Tibial artery (tissue), 4 donors: ENCODE data around the gene FNDC3B.

ENCODE experiments used
- DNase-seq, 2 donors: peaks; one replicate each; pipeline ENCODE4 v3.0.0-alpha.2; 2019
- H3K27ac ChIP-seq, 2 donors: fragments of 200-600 bp; sonication (generic) in 1 of 2; 1 replicate in 1 of 2; 2 replicates in 1 of 2; pipeline ENCODE4 v1.5.1; 2018 to 2019; ENCODE audit warnings: mild to moderate bottlenecking in 1 of 2
- H3K27me3 ChIP-seq, 2 donors: fragments of 200-600 bp; sonication (generic) in 1 of 2; one replicate each; pipeline versions ENCODE4 v1.5.1 to v1.6.0; 2016 to 2019
- H3K36me3 ChIP-seq, 3 donors: fragments of 200-600 bp; sonication (generic) in 2 of 3; one replicate each; pipeline ENCODE4 v1.5.1; 2016 to 2019; ENCODE audit warnings: mild to moderate bottlenecking in 2 of 3
- H3K4me1 ChIP-seq, 4 donors: fragments of 200-600 bp; sonication (generic) in 2 of 4; 1 replicate in 3 of 4; 2 replicates in 1 of 4; pipeline ENCODE4 v1.5.1; 2016 to 2019
- H3K4me3 ChIP-seq, 2 donors: fragments of 200-600 bp; sonication (generic) in 1 of 2; 1 replicate in 1 of 2; 2 replicates in 1 of 2; pipeline ENCODE4 v1.5.1; 2018 to 2019; ENCODE audit warnings: mild to moderate bottlenecking in 2 of 2
- H3K9me3 ChIP-seq, 3 donors: fragments of 200-600 bp; sonication (generic) in 1 of 3; one replicate each; pipeline ENCODE4 v1.5.1; 2016 to 2019
- intact Hi-C: fragments of 100-400 bp; cut with DNase I; formaldehyde crosslinking; loops from one replicate; pipeline ENCODE4 v1.15.0; 2023; ENCODE audit warnings: low total_unique reads
- TF ChIP-seq, protein P1 (sequence below), 2 experiments: fragments of 200-600 bp in 1 of 2; fragments of 450-650 bp in 1 of 2; IDR thresholded peaks; one replicate each; pipeline ENCODE4 v1.5.1; 2017 to 2019; ENCODE audit warnings: antibody characterized with exemption in 2 of 2, mild to moderate bottlenecking in 1 of 2, moderate library complexity in 1 of 2

FNDC3B gene

DNA sequence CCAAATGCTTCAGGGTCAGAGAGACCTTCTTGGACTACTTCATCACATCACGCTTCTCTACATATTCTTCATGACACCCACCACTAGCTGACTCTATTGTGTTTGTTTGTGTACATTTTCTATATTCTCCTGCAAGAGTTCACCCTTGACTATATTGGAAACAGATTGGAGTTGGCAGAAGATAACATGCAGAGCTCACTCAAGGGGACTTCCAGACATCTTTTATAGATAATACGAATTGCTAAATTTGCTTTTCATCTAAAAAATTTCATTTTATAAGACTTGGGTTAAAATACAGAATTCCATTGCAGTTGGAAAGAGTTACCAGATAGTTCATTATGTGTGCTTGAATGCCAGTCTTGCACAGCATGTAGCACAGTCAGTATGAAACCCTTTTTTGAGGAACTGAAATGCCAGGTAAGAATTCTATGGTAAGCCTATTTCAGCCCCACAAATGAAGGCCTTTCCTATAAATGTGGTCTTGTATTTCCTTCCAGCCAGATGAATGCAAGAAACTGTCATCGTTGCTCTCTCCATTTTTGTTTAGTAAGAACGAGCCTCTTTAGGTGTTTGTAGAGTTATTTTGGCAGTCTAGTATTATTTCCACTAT, 231.3 kb downstream of the FNDC3B start:
- no peak for DNase-seq
- intact Hi-C loops, result no loop called here
- H3K4me1 ChIP-seq, result peaks cover 0 to 46% (median 4%) of the 10 kb centered on the region in 4 donors

DNA sequence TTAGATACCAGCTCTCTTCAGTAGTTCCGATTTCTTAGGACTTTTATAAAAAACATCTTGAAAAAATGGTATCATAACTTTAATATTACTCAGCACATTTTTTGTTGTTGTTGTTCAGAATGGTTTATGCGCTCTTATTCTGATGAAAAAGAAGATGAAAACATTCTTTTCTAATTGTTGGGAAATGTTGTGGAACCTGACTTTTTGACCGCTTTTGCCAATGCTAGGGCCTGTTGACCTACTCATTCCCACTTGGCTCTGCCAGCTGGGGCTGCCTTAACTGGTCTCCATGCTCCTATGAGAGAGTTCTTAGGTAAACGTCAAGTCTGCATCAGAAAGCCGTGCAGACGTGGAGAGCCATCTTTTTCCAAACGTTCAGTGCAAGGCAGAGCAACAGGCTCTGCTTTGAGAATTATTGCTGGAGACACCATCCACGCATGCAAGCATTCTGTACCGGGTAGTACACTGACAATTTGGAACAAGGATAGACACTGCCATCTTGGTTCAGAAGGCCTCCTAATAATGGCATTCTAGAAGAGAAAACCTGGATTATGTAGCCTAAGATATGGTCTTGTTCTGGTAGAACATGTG, 232.1 kb downstream of the FNDC3B start:
- Histone ChIP-seq H3K27me3 (no peaks in the 10 kb centered on the region), H3K27ac (no peak overlapping the region), H3K4me1 (peaks cover 0 to 47% (median 7%) of the 10 kb centered on the region in 4 donors), H3K9me3 (no peaks in the 10 kb centered on the region), H3K4me3 (no peak overlapping the region), H3K36me3 (peaks cover 0 to 11% (median 0%) of the 10 kb centered on the region in 3 donors)
- intact Hi-C loops, result no loop called here
- DNase-seq, result no peak
- TF ChIP-seq, protein P1, sequence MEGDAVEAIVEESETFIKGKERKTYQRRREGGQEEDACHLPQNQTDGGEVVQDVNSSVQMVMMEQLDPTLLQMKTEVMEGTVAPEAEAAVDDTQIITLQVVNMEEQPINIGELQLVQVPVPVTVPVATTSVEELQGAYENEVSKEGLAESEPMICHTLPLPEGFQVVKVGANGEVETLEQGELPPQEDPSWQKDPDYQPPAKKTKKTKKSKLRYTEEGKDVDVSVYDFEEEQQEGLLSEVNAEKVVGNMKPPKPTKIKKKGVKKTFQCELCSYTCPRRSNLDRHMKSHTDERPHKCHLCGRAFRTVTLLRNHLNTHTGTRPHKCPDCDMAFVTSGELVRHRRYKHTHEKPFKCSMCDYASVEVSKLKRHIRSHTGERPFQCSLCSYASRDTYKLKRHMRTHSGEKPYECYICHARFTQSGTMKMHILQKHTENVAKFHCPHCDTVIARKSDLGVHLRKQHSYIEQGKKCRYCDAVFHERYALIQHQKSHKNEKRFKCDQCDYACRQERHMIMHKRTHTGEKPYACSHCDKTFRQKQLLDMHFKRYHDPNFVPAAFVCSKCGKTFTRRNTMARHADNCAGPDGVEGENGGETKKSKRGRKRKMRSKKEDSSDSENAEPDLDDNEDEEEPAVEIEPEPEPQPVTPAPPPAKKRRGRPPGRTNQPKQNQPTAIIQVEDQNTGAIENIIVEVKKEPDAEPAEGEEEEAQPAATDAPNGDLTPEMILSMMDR (IDR thresholded peaks at IDR 0.05), result no peak

More for the DNA sequence above, 231.3 kb downstream of the FNDC3B start:
- Histone ChIP-seq H3K36me3 (peaks cover 0 to 11% (median 0%) of the 10 kb centered on the region in 3 donors), H3K27ac (no peak overlapping the region), H3K9me3 (no peaks in the 10 kb centered on the region), H3K4me3 (no peak overlapping the region), H3K27me3 (no peaks in the 10 kb centered on the region)
- TF ChIP-seq, protein P1 (IDR thresholded peaks at IDR 0.05), result no peak

DNA sequence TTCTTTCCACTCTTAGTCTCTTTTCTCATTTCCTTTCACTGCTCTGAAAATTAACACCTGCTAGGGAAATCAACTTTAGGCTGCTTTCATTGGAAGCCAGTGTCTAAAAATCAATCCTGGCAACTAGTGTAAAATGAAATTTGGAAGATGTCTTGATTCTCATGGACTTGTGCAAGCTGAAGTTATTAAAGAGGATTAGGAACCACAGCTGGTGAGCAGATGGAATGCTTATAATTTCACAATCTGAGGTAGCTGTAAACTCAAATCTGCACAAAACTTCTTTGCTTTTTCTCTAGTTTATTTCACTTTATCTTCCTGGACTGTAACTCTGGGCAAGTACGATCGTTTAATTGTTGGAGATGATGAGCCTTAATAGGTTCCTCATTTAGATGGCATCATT, 233.3 kb downstream of the FNDC3B start:
- H3K4me3 ChIP-seq, result no peak overlapping the region
- no peak overlapping the region for H3K27ac ChIP-seq
- H3K9me3 ChIP-seq, result no peaks in the 10 kb centered on the region
- no peaks in the 10 kb centered on the region for H3K27me3 ChIP-seq
- peaks cover 0 to 4% (median 0%) of the 10 kb centered on the region in 3 donors for H3K36me3 ChIP-seq
- no peak for DNase-seq
- H3K4me1 ChIP-seq, result peaks cover 0 to 59% (median 8%) of the 10 kb centered on the region in 4 donors
- intact Hi-C loops, result no loop called here
- TF ChIP-seq, protein P1 (IDR thresholded peaks at IDR 0.05), result no peak

DNA sequence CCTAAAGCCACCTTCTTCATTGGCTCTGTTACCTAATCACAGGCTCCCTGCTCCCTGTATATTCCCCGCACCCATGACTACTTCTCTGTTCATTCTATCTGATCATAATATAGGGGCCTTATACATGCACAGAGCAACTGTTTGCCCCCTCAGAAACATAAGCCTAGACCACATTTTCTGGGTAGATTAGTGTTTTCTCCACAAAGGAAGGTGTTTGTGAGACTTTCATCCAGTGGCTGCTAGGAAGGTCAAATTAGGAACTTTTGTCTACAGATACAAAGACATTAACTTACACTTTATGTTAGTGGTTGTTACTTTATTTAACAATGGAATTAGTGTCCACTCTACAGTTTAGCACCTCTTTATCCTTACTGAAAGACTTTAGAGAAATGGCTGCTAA, 234.0 kb downstream of the FNDC3B start:
- DNase-seq, result no peak
- H3K4me3 ChIP-seq, result no peak overlapping the region
- TF ChIP-seq, protein P1 (IDR thresholded peaks at IDR 0.05), result no peak
- H3K4me1 ChIP-seq, result peaks cover 0 to 59% (median 11%) of the 10 kb centered on the region in 4 donors
- no peak overlapping the region for H3K27ac ChIP-seq
- no peaks in the 10 kb centered on the region for H3K9me3 ChIP-seq
- H3K27me3 ChIP-seq, result no peaks in the 10 kb centered on the region
- H3K36me3 ChIP-seq, result peaks cover 0 to 4% (median 0%) of the 10 kb centered on the region in 3 donors
- intact Hi-C loops, result no loop called here

DNA sequence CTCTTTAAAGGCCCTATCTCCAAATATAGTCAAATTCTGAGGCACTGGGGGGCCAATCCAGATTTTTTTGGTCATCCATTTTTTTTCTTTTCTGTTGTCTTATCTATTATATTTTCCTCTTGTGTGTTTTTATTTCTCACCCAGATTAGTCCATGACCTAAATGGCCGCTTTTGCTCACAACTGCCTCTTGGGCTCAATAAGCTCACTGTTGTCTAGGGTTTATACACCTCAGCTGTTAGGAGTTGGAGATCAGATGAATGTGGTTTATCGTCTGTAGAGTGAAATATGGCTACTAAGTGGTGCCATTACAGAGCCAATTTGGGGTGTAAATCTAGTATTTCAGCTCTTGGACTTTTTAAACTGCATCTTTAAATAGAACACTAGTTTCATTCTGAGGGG, 235.5 kb downstream of the FNDC3B start:
- Histone ChIP-seq H3K9me3 (no peaks in the 10 kb centered on the region), H3K27ac (no peak overlapping the region), H3K4me3 (no peak overlapping the region), H3K4me1 (peaks cover 0 to 65% (median 18%) of the 10 kb centered on the region in 4 donors), H3K36me3 (no peaks in the 10 kb centered on the region), H3K27me3 (no peaks in the 10 kb centered on the region)
- DNase-seq, result no peak
- TF ChIP-seq, protein P1 (IDR thresholded peaks at IDR 0.05), result no peak
- intact Hi-C loops, result no loop called here
